ENCODE measurements around the gene CPTP.

DNA sequence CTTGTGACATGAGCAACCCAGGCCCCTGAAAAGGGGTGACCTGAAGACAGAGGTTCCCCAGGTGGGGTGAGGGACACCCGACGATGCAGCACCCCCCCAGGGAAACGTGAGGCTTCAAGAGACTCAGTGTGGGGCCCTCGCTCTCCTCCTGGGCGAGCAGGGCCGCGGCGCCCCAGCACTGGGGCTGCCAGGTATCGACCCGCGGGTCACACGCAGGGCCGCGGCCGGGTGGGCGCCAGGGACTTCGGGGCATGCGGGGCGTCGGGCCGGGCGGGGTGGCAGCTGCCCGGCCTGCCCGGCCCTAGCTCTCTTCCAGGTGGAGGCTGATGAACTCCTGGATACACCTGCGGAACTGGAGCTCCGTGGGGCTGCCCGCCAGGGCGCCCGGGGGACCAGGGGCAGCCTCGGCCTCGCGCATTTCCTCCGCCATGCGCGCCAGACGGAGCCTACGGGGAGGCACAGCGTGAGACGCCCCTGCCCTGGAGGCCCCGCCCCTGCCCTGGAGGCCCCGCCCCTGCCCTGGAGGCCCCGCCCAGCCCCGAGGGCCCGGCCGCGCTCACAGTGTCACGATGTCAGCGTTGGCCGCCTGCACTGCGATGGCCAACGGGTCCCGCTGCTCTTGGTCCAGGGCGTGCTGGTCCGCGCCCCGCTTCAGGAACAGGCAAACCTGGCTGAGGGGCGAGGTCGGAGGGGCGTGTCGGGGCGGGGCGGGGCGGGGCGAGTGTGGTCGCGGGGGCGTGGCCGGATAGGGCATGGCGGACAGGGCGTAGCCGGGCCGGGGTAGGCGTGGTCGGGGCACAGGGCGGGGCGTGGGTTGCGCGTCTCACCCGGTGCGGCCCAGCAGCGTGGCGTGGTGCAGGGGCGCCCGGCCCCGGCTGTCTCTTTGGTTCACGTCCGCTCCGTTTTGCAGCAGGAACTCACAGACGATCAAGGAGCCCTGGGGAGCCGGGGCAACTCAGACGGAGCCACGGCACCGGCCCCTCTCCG is 31.0 kb upstream of the CPTP start:
- no peak for TF ChIP-seq CTCF (IDR thresholded peaks at IDR 0.05)
- TF ChIP-seq REST (IDR thresholded peaks at IDR 0.05; ENCODE audit: insufficient read depth in 1 of 2, low read depth in 2 of 2, low read length in 1 of 2), result no peak
